Measurements from ENCODE around the gene IWS1.
"Not testable (repeated sequence)": the region's sequence is repeated elsewhere in the genome, so short reads cannot be mapped to it uniquely, and the experiment has no call there.

IWS1 gene

DNA sequence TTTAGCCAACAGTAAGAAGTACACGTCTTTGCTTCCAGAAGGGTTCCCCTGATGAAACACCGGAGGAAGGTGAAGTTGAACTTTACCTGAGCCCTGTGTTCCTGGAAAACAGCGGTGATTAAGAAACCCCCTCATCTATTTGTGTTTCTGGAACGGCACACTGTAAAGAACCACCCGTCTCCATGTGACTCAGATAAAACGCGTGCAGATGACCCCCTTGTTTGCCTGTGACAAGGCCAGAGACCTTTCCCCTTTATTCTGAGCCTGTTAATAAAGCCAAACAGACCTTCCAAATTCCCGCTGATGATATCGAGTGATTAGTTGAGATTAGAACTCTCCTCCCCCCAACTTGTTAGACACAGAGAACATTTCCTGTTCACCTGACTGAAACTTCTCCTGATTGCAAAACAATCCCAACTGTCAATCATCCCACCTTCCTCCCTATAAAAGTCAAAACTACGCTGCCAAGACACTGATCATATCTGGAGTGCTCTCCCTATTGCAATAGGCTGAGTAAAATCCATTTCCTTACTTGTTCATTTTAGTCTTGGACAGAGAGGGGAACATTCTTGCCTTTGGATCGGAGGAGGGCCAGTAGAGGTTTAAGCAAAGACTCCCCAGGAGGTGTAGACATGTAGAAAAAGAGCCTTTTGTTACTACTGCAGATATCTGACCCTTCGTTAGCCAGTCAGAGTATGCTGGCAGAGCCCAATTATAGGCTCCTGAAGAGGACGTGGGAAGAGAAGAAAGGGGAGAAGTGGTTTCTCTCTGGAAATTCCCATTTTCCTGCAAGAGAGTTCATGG, 914 bp upstream of the IWS1 start:
- DNase-seq = no peak

DNA sequence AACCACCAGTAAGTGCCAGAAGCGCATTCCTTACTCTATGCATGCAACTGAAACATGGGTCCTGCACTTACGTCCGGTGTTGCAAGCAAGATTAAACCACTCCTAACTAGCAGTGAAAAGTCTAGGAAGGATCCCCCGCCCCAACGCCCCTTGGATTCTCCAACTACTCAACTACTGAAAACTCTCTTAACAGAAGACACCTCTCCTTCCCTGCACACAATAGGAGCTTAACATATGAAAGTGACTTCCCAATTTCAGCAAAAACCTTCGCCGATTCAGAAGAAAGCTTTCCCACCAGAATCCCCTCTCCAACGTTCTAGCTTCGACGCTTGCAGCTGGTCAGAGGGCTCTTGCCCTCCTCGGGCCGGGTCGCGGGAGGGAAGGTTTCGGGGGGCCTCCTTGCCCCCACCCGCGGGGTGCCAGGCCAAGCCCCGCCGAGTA, 578 bp downstream of the IWS1 start:
- DNase-seq = no peak

DNA sequence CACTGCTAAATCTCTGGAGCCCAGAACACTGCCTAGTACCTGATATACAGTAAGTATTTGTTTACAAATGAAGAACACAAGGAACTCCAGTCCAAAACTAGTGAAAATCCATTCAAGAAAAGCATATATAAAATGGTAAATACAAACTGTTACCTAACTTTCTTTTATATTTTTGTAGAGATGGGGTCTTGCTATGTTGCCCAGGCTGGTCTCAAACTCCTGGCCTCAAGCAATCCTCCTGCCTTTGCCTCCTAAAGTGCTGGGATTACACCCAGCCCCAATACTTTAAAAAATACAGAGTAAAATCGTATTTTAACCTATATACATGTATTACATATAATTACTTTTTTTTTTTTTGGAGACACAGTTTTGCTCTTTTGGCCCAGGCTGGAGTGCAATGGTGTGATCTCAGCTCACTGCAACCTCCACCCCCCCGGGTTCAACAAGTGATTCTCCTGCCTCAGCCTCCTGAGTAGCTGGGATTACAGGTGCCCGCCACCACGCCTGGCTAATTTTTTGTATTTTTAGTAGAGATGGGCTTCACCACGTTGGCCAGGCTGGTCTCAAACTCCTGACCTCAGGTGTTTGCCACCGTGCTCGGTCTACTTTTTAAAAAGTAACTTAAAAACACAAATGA, 2.0 kb downstream of the IWS1 start:
- DNase-seq = not testable (repeated sequence)

DNA sequence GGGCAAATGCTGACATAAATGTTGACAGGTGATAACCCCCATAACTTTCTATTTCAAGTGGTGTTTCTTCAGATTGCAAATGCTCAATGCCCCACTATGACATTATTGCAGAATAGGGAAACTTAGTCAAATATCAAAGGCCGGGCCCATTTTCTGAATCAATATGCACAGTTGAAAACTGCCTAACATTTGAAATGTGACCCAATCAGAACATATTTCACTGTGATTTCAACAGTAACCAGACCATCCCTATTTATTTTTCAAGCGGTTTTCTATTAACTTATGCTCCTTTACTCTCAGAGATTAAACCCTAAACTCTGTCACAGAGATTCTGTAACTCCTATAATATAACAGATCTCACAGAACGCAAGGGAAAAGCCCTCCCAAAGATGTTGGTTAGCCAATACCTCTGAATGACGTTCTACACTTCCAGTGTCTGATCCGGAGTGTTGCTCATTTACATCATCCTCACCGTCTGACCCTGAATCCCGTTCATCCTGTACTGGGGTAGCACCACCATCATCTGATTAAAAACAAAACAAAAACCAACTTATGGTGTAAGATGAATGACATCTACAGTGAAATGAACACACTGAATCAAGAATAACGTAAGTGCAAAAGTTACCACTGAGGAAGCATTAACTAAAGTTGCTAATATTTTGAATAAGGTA, 2.9 kb downstream of the IWS1 start:
- no peak for DNase-seq

DNA sequence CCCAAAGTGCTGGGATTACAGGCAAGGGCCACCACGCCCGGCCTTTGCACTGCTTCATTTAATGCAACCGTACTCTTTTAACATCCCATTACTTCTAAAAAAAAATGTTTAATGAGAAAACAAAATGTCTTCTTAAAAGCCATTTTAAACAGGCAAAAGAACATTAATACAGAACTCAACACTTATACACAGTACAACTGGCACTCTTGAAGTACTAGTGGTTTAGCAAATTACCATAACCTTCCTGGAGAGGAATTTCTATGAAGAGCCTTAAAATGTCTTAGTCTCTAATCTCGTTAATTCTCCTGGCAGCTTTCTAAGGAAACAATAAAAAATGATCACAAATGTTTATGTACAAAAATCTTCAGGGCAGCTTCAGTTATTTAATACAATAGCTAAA, 5.9 kb downstream of the IWS1 start:
- DNase-seq = no peak

DNA sequence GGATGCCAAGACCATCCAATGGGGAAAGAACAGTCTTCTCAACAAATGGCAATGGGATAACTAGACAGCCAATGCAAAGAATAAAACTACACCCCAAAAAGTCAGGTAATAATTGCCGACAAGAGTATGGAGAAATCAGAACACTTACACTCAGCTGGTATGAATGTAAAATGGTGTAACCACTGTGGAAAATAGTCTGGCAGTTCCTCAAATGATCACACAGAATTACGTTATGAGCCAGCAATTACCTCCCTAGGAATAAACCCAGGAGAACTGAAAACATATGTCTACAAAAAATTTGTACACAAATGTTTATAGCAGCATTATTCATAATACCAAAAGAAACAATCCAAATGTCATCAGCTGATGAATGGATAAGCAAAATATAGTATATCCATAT, 8.8 kb downstream of the IWS1 start:
- no peak for DNase-seq

DNA sequence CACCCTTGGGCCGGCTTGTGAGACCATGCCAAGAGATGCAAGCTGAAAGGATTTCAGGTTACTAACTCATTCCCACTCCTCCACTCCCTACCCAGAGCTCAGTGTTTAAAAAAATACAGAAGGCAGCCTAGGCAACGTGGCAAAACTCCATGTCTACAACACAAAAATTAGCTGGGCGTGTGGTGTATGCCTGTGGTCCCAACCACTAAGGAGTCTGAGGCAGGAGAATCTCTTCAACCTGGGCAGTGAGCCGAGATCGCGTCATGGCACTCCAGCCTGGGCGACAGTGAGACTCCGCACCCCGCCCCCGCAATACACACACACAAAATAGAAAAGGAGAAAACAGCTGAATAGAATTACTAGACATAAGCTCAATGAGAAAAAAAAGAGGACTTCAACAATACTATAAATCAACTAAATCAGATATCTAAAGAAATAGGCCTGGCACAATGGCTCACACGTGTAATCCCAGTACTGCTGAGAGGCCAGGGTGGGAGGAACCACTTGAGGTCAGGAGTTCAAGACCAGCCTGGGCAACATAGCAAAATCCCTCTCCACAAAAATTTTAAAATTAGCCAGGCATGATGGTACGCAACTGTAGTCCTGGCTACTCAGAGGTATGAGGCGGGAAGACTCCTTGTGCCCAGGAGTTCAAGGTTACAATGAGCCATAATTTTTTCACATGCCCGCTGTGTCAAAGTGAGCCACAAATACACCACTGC, 10.1 kb downstream of the IWS1 start:
- no peak for DNase-seq

DNA sequence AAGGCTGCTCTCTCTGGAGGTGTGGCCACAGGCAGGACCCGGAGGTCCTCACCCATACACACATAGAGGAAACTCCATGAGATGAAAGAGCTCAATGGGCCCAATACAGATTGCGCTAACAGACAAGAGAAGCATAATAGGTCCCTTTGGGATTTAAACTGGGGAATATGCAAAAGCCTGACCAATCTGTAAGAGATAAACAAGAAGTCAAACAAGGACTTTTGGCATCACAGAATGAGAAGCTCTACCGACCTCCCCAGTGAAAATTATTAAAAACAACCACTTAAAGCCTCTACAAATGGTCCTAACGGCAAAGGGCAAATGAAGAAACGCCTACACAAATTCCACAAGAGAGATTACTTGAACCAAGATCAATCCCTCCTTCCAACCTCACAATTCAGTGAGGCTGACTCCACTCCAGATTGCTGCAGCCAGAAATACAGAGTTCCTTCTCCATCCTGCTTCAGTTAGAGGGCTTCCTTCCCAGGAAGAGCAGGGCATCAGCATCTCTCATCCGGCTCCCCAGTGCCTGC, 10.8 kb downstream of the IWS1 start:
- DNase-seq = no peak

DNA sequence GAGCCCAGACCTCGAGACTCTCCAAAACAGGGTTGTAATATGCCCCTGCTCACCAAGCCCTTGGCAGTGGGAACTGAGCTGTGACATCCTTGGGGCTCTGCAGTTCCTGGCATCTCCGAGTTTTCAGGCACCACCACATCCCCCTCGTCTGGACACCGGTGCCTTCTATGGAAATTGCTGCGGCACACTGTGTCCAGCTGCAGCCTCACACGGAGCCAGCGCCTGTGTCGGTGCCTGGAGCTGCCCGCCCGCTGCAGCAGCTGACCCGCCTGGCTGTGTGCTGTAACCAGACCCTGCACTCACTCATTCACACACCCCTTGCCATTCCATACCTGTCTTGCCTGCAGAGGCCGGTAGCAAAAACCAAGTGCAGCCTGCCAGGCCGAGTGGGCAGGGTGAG, 11.8 kb downstream of the IWS1 start:
- DNase-seq = no peak

DNA sequence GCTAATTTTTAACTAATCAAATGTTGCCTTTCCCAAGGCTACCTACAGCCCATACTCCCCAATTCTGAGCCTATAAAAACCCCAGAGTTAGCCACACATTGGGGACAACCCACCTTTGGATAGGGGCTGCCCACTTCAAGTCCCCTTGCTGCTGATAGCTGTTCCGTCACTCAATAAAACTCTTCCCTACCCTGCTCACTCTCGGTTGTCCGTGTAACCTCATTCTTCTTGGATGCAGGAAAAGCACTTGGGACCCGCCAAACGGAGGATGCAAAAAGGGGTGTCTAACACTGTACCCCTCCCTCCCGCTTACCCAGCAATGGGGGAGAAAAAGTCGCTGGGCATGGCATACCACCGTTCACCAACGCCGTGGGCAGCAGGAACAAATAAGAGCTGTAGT, 12.2 kb downstream of the IWS1 start:
- no peak for DNase-seq

DNA sequence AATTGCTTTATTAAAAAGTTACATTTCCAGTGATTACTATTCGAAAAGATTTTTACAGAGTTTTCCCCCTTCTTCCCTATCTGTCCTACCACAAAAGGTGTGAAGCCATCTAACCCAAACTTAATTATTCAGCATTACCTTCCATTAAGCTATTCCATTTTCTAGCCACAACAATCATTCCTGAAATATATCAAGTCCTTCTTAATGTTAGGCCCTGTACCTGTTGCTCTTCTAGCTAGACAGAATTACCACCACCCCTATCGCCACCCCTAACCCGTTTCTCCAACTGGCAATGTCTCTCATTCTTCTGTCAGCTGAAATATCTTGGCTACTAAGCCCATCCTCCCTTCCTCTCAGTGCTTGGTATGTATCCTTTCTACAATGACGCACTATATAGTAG, 13.9 kb downstream of the IWS1 start:
- no peak for DNase-seq

DNA sequence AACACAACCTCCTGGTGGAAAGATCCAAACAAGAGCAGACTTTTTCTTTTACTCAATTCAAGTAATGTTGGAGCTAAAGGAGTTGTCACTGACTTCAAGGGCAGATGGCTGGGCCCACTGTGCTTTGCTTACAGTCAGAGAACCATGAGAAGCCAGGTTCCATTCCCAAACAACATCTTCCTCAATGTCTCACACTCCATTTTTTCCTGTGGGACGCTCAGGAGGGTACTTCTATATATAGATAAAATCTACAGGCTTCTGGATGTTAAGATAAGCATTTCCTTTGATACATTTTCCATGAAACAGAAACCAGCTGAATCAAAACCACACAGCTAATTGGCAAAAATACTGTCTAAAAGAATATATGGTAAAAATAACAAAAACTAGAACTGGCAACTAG, 14.4 kb downstream of the IWS1 start:
- no peak for DNase-seq

DNA sequence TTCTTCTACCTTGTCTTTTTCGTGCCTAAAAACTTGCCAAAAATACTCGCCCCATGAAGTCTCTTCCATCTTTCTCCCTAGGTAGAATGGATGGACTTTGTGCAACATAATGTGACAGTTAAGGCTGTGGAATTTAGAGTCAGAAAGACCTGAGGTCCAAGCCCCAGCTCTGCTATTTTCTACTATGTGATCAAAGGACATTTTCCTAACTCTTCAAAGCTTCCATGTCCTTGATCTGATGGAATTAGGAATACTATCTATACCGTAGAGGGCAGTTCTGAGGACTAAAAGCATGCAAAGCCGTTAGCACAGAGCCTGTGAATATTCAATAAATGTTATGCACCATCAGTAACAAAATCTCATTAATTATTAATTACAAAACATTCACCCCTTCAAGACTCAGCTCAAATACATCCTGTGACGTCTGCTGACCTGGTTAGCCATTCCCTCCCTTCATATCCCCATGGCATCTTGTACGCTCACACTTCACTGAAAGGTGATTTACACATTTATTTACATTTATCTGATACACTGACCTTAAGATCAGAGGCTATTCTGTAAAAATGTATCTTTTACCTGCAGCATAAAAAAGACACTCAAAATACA, 15.1 kb downstream of the IWS1 start:
- DNase-seq = no peak

DNA sequence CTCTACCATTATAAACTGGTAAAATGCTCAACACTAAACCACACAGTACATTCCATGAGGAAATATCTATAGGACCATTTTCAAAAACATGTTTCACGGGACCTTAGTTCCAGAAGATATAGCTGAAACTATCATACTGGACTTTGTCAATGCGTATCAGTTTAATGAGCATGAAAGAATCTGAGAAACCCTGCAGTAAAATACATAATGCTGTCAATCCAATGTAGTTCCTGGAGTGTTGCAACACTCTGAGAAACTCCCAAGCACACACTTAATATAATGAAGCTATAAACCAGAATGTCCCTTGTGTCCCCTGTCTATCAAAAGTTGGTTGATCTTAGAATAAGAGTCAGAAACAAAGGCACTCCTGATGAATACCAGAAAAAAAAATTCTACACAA, 16.2 kb downstream of the IWS1 start:
- no peak for DNase-seq

DNA sequence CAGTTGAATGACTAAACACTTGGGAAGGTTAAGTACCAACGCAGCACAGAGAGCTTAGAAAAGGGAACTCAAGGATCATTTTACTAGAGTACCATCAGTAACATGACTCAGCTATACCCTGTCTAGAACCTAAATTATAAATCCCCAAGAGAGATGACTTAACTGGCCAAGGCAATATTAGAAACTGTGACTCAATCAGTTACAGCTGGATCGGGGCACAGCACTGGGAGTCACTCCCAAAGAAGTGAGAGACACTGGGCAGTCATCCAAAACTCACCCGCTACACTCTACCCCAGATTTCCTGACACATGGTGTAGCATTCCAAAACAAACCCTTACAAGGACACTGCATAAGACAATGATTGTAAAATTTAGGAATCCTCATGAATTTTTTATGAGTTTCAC, 17.7 kb downstream of the IWS1 start:
- no peak for DNase-seq

DNA sequence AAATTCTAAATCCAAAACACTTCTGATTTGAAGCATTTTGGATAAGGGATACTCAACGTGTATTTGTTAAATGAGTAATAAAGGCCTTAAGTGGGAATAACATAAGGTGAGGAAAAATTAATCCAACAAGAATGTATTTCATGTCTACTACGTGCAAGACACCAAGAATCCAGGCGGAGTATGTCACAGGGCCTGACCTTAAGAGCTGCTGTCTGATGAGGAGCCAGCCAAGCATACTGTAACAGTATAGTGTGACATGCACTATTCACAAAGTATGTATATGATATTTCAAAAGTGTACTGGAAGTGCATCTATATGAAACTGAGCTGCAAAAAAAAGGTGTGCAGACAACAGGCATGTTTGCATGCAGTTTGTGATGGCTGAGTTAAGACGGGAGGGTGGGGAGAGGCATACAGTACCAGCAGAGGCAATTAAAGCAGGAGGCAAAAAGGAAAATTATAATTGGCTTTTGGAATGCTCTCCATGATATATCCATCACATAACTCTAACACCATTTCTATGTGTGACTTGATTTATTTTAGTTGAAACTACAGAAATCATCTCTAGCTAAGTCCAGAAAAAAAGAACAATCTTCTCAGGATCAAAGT, 18.2 kb downstream of the IWS1 start:
- DNase-seq = no peak

DNA sequence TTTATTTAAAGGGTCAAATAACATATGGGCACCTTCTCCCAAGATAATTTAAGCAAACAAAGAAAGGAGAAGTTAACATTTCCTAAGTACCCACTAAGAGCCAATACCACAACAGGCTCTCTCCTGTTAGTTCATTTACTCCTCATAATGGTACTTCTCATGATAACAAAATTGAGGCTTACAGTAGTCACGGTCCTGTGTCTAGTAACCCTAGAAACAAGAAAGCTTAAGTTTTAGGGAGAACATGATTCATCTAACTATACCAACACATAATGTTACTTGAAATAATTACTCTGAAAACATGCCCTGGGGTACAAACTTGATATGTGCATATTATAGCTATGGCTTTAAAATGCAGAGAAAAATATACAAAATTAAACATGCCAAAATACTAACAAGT, 19.8 kb downstream of the IWS1 start:
- no peak for DNase-seq

DNA sequence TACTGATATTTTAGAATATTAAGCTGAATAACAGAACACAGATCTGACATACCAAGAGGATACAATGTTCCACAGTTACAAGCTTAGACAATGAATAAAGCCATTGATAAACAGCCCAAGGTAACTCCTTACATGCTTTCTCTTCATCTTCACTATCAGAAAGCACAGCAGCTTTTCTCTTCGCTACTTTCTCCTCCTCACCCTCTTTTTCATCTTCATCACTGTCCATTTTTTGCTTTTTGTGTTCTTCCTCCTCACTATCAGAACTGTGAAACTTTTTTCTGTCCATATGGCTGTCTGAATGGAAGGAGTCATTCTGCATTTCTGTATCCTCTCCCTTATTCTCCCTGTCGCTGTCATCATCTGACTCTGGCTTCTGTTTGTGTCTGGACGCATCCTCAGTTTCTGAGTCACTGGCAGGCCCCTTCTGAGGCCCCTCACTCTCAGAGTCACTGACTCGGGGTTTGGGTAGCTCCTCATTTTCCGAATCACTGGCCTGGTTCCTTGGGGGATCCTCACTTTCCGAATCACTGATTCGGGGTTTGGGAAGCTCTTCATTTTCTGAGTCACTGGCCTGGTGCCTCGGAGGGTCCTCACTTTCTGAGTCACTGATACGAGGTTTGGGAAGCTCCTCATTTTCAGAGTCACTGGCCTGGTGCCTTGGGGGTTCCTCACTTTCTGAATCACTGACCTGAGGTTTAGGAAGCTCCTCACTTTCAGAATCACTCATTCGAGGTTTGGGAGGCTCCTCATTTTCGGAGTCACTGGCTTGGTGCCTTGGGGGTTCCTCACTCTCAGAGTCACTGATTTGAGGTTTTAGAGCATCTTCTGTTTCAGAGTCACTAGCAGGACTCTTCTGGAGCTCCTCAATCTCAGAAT, 21.5 kb downstream of the IWS1 start:
- no peak for DNase-seq

DNA sequence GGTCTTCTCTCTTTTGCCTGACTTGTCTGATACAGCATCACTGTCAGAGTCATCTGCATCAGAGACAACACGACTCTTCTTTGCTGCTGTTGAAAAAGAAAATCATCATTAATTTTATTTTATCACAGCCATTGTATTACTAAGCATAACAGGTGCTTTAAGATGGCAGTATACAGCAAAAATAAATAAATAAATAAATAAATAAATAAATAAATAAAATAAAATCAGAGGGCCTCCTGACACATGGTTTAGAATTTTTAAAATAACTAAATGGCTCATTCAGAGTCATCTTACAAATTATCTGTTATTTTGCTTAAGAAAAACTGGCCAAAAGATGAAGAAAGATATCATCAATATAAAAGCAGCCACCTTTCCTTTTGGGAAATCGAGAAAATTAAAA, 22.8 kb downstream of the IWS1 start:
- DNase-seq = no peak

DNA sequence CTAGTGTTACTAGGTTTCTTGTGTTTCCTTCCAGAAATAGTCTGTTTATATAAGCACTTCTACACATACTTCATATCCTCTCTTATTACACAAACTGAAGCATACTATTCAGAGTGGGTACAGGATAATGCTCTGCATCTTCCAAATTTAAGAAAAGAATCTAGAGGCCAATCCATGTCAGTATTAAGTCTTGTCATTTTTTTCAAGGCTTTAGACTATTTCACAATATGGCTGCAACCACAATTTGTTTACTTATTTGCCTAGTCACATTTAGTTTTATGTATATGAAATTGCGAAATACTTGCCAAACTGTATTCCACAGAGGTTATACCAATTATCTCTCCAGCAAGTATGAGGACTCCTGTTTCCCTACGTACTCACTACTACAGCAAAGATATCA, 27.9 kb downstream of the IWS1 start:
- no peak for DNase-seq

DNA sequence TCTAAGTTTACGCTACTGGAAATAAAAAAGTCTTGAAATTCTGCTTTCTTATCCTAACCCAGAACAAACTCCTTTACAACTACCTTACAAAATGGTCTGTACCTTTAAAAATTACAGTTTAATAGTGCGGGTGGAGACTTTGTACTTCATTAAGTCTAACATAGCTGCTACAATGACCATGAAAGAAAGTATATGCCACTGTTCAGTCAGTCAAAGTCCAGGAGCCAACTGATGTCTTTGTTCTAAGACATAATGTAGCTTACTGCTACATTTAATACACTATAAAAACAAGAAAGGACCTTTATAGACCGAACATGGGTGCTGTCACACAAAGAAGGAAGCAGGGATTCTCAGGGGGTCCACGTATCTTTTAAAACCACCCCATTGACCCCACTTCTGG, 36.0 kb downstream of the IWS1 start:
- DNase-seq = no peak
